Trophoblast cell (in vitro differentiated cells and primary cell): Measurements from ENCODE around the gene CTSZ.
"Not testable (repeated sequence)": the region's sequence is repeated elsewhere in the genome, so short reads cannot be mapped to it uniquely, and the experiment has no call there.

ENCODE experiments used
- DNase-seq, 2 donors: peaks; one replicate each; pipeline ENCODE4 v3.0.0-alpha.2; 2016
- H2AFZ ChIP-seq: 2 replicates; pipeline ENCODE4 v1.6.1; 2013; ENCODE audit warnings: low read length, moderate library complexity, mild to moderate bottlenecking; ENCODE audit not compliant: insufficient read depth, poor library complexity
- H2AK5ac ChIP-seq: 2 replicates; pipeline ENCODE4 v1.6.1; 2013; ENCODE audit warnings: mild to moderate bottlenecking, low read length
- H2BK120ac ChIP-seq: 2 replicates; pipeline ENCODE4 v1.6.1; 2013; ENCODE audit warnings: low read length, mild to moderate bottlenecking, moderate library complexity; ENCODE audit not compliant: insufficient read depth, poor library complexity
- H2BK12ac ChIP-seq: 2 replicates; pipeline ENCODE4 v1.6.1; 2013; ENCODE audit warnings: mild to moderate bottlenecking, low read length, moderate library complexity
- H2BK5ac ChIP-seq: 2 replicates; pipeline ENCODE4 v1.6.1; 2013; ENCODE audit warnings: low read length, low read depth, moderate library complexity, mild to moderate bottlenecking; ENCODE audit not compliant: poor library complexity
- H3K14ac ChIP-seq: 2 replicates; pipeline ENCODE4 v1.6.1; 2013; ENCODE audit warnings: mild to moderate bottlenecking, low read length
- H3K18ac ChIP-seq: 2 replicates; pipeline ENCODE4 v1.6.1; 2013; ENCODE audit warnings: mild to moderate bottlenecking, low read length
- H3K23ac ChIP-seq: 2 replicates; pipeline ENCODE4 v1.6.1; 2013; ENCODE audit warnings: low read length
- H3K27ac ChIP-seq: 2 replicates; pipeline ENCODE4 v1.5.1; 2013; ENCODE audit warnings: low read depth, mild to moderate bottlenecking, inconsistent platforms, low read length, moderate library complexity
- H3K27me3 ChIP-seq: 2 replicates; pipeline ENCODE4 v1.6.1; 2013; ENCODE audit warnings: inconsistent platforms, mild to moderate bottlenecking, low read length, moderate library complexity; ENCODE audit not compliant: insufficient read depth
- H3K36me3 ChIP-seq, 2 experiments: 1 replicate in 1 of 2; 2 replicates in 1 of 2; pipeline ENCODE4 v1.6.1; 2013; ENCODE audit warnings: low read length in 2 of 2, mild to moderate bottlenecking in 2 of 2, moderate library complexity in 1 of 2; ENCODE audit not compliant: insufficient read depth in 2 of 2, control insufficient read depth in 1 of 2
- H3K4ac ChIP-seq: 2 replicates; pipeline ENCODE4 v1.6.1; 2013; ENCODE audit warnings: low read depth, mild to moderate bottlenecking, low read length, moderate library complexity
- H3K4me1 ChIP-seq, 2 experiments: 1 replicate in 1 of 2; 2 replicates in 1 of 2; pipeline ENCODE4 v1.6.1; 2013; ENCODE audit warnings: low read length in 2 of 2, mild to moderate bottlenecking in 2 of 2, moderate library complexity in 1 of 2; ENCODE audit not compliant: insufficient read depth in 2 of 2, control insufficient read depth in 1 of 2
- H3K4me2 ChIP-seq: 2 replicates; pipeline ENCODE4 v1.6.1; 2013; ENCODE audit warnings: inconsistent platforms, mild to moderate bottlenecking, low read length, moderate library complexity
- H3K4me3 ChIP-seq: 2 replicates; pipeline ENCODE4 v1.5.1; 2013; ENCODE audit warnings: mild to moderate bottlenecking, low read depth, low read length, inconsistent platforms
- H3K79me1 ChIP-seq: one replicate; pipeline ENCODE4 v1.6.1; 2013; ENCODE audit warnings: low read length
- H3K79me2 ChIP-seq: 2 replicates; pipeline ENCODE4 v1.6.1; 2013; ENCODE audit warnings: low read length, mild to moderate bottlenecking; ENCODE audit not compliant: control insufficient read depth, insufficient read depth, poor library complexity
- H3K9ac ChIP-seq: 2 replicates; pipeline ENCODE4 v1.6.1; 2013; ENCODE audit warnings: mild to moderate bottlenecking, low read length
- H3K9me3 ChIP-seq: 2 replicates; pipeline ENCODE4 v1.6.1; 2013; ENCODE audit warnings: low read depth, mild to moderate bottlenecking, control low read depth, inconsistent platforms, low read length; ENCODE audit not compliant: insufficient read depth
- H4K12ac ChIP-seq: 2 replicates; pipeline ENCODE4 v1.6.1; 2013; ENCODE audit warnings: low read depth, mild to moderate bottlenecking, low read length, moderate library complexity
- H4K8ac ChIP-seq: 2 replicates; pipeline ENCODE4 v1.6.1; 2013; ENCODE audit warnings: low read depth, mild to moderate bottlenecking, low read length, moderate library complexity
- H4K91ac ChIP-seq: one replicate; pipeline ENCODE4 v1.6.1; 2013; ENCODE audit warnings: low read depth, mild to moderate bottlenecking, low read length, moderate library complexity
- WGBS: extraction: QIAGEN DNeasy Blood & Tissue Kit; methylation state at CpG from one replicate; pipeline ENCODE4 v1.1.7; 2013; ENCODE audit warnings: missing lambda C conversion rate; ENCODE audit not compliant: insufficient read length, insufficient coverage; ENCODE audit errors: extremely low coverage; 5-methylcytosine and 5-hydroxymethylcytosine counted together

Gene CTSZ

DNA sequence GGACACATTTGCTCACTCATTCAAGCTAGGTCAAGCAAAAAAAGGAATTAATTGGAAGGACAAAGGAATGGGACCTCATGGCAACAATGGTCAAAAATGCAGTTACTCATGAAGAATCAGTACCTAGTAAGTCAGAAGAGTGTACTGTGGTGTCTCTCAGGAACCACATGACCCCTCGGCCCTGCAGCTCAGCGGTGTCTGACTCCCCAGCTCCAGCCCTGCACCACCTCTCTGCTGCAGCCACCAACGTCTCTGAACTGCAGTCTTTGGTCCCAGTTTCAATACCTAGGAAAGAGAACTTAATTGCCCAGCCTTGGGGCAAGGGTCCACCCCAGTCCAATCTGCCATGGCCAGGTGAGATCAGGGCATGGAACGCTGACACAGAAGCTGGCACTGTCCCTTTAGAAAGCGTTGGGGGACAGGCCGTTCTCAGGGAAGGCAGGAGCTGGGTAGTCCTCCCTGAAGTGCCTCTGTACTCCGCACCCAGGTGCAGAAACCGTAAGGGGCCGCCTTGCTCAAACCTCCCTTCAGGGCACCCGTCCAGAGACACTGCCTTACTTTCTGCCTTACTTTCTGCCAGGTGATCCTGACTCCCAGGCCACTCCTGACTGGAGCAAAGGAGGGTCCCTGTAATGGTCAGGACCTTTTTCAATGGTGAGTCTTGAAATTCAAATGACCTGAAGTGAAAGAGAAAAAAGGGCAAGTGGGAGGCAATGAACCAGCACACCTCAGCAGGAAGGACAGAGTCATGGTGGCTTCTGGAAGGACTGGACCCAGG lies 39.2 kb downstream of the CTSZ start:
- Histone ChIP-seq H3K23ac (no peak overlapping the region), H3K18ac (no peak overlapping the region), H3K36me3 (no peaks in the 10 kb centered on the region), H4K8ac (no peak overlapping the region), H4K12ac (no peak overlapping the region), H3K79me2 (no peaks in the 10 kb centered on the region), H2BK5ac (no peak overlapping the region), H2AK5ac (no peak overlapping the region), H3K4me1 (peaks cover 4 to 5% of the 10 kb centered on the region in 2 experiments), H3K79me1 (no peaks in the 10 kb centered on the region), H2AFZ (no peak overlapping the region), H4K91ac (no peak overlapping the region), H2BK120ac (no peak overlapping the region), H3K4me3 (no peak overlapping the region), H3K4me2 (no peak overlapping the region), H2BK12ac (no peak overlapping the region), H3K9me3 (peaks cover 4% of the 10 kb centered on the region), H3K27me3 (no peaks in the 10 kb centered on the region), H3K9ac (no peak overlapping the region), H3K27ac (no peak overlapping the region), H3K14ac (no peak overlapping the region), H3K4ac (no peak overlapping the region)
- no CpG with 5 or more reads among the region's 10 CpGs for WGBS
- DNase-seq, result no peak

DNA sequence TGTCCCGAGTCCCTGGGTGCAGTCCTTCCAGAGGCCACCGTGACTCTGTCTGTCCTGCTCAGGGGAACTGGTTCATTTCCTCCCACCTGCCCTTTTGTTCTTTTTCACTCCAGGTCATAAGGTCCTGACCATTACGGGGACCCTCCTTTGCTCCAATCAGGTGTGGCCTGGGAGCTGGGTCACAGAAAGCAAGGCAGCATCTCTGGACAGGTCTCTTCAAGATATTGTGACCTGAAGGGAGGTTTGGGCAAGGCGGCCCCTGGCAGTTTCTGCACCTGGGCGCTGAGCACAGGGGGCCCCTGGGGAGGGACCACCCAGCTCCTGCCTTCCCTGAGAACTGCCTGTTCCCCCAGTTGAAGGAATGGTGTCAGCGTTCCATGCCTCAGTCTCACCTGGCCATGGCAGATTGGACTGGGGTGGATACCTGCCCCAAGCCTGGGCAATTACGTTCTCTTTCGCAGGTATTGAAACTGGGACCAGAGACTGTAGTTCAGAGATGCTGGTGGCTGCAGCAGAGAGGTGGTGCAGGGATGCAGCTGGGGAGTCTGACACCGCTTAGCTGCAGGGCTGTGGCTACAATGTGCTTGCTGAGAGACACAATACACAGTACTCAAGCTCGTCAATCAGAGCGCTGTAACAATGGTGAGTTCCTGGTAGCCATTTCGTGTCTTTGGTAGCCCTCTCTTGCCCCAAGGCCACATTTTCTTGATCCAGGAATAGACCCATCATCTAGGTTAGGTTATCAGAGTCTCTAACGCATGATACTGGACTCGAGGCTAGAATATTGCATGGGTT lies 41.6 kb downstream of the CTSZ start:
- H3K4me3 ChIP-seq, result no peak overlapping the region
- no peaks in the 10 kb centered on the region for H3K36me3 ChIP-seq
- no peak overlapping the region for H3K23ac ChIP-seq
- no peak overlapping the region for H3K14ac ChIP-seq
- H3K18ac ChIP-seq, result no peak overlapping the region
- no peaks in the 10 kb centered on the region for H3K79me2 ChIP-seq
- no peak overlapping the region for H4K91ac ChIP-seq
- no peak overlapping the region for H2BK5ac ChIP-seq
- H2AK5ac ChIP-seq, result no peak overlapping the region
- H3K79me1 ChIP-seq, result no peaks in the 10 kb centered on the region
- DNase-seq, result no peak
- no peak overlapping the region for H3K4ac ChIP-seq
- H3K9ac ChIP-seq, result no peak overlapping the region
- peaks cover 4 to 5% of the 10 kb centered on the region in 2 experiments for H3K4me1 ChIP-seq
- no peak overlapping the region for H3K27ac ChIP-seq
- no peak overlapping the region for H3K4me2 ChIP-seq
- peaks cover 4% of the 10 kb centered on the region for H3K9me3 ChIP-seq
- H2BK120ac ChIP-seq, result no peak overlapping the region
- H2BK12ac ChIP-seq, result no peak overlapping the region
- H4K12ac ChIP-seq, result no peak overlapping the region
- H4K8ac ChIP-seq, result no peak overlapping the region
- WGBS, result no CpG with 5 or more reads among the region's 14 CpGs
- H2AFZ ChIP-seq, result no peak overlapping the region
- no peaks in the 10 kb centered on the region for H3K27me3 ChIP-seq

DNA sequence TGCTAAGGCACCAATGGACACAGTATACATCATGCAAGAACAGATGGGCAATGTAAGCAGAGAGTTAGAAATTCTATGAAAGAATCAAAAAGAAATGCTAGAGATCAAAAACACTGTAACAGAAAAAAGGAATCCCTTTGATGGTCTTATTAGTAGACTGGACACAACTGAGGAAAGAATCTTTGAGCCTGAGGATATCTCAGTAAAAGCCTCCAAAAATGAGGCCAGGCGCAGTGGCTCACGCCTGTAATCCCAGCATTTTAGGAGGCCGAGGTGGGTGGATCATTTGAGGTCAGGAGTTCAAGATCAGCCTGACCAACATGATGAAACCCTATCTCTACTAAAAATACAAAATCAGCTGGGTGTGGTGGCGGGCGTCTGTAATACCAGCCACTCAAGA lies 43.1 kb downstream of the CTSZ start:
- H3K4ac ChIP-seq, result not testable (repeated sequence)
- WGBS, result no CpG with 5 or more reads among the region's 5 CpGs

DNA sequence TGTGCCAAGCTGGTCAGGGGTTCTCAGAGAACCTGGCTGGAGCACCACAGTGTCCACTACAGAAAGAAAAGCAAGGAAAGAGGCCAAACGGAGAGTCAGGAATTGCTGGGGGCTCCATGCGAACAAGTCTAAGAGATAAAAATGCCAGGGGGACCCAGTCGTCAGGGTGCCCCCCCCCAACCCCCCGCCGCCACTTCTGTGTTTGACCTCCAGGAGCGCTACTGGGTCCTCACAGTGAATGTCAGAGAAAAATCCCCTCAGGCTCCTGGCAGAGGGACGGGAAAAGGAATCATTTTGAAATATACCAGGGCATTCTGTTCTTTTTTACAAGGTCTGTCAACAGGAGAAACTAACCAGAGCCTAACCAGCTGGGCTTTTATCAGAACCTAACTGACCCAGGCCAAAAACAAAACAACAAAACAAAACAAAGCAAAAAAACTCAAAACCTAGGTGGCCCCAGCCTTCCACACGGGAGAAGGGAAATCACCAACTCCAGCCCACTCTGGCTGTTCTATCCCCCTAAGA lies 43.9 kb downstream of the CTSZ start:
- no peak overlapping the region for H4K8ac ChIP-seq
- peaks cover 4% of the 10 kb centered on the region for H3K9me3 ChIP-seq
- no peak overlapping the region for H2BK120ac ChIP-seq
- peak overlapping the region; percentile 45 for H2BK12ac ChIP-seq
- no peak overlapping the region for H3K4me2 ChIP-seq
- no peak overlapping the region for H3K9ac ChIP-seq
- no peak overlapping the region for H2AFZ ChIP-seq
- no peaks in the 10 kb centered on the region for H3K36me3 ChIP-seq
- DNase-seq, result no peak
- H3K27me3 ChIP-seq, result no peaks in the 10 kb centered on the region
- H3K14ac ChIP-seq, result no peak overlapping the region
- H3K18ac ChIP-seq, result no peak overlapping the region
- H4K12ac ChIP-seq, result no peak overlapping the region
- H3K27ac ChIP-seq, result peak overlapping the region; percentile 31
- no CpG with 5 or more reads among the region's 8 CpGs for WGBS
- no peak overlapping the region for H2BK5ac ChIP-seq
- H3K4me1 ChIP-seq, result peaks cover 4 to 5% of the 10 kb centered on the region in 2 experiments
- no peak overlapping the region for H2AK5ac ChIP-seq
- no peak overlapping the region for H4K91ac ChIP-seq
- H3K4ac ChIP-seq, result no peak overlapping the region
- H3K23ac ChIP-seq, result no peak overlapping the region
- no peaks in the 10 kb centered on the region for H3K79me1 ChIP-seq
- no peak overlapping the region for H3K4me3 ChIP-seq
- no peaks in the 10 kb centered on the region for H3K79me2 ChIP-seq

More for the DNA sequence above, 43.1 kb downstream of the CTSZ start:
- not testable (repeated sequence) for H3K9ac ChIP-seq, H3K23ac ChIP-seq, H3K4me2 ChIP-seq, H3K4me1 ChIP-seq, H2AFZ ChIP-seq, H2BK5ac ChIP-seq, H3K4me3 ChIP-seq, H2BK120ac ChIP-seq, H4K91ac ChIP-seq, H3K27me3 ChIP-seq, H3K79me2 ChIP-seq, H3K27ac ChIP-seq, H2BK12ac ChIP-seq, DNase-seq, H4K8ac ChIP-seq, H3K9me3 ChIP-seq, H3K36me3 ChIP-seq, H2AK5ac ChIP-seq, H3K14ac ChIP-seq, H3K18ac ChIP-seq, H3K79me1 ChIP-seq, H4K12ac ChIP-seq
